GM12892 (cell line): ENCODE measurements around the gene UXT.

Source experiments
- POLR2A ChIP-seq: IDR thresholded peaks from 2 replicates; pipeline ENCODE4 v1.6.1; 2011; ENCODE audit warnings: low read depth, low read length, control low read depth
- POLR2AphosphoS5 ChIP-seq: IDR thresholded peaks from 2 replicates; pipeline ENCODE4 v1.6.1; 2011; ENCODE audit warnings: low read depth, low read length, control low read depth
- TAF1 ChIP-seq: IDR thresholded peaks from 2 replicates; pipeline ENCODE4 v1.6.1; 2011; ENCODE audit warnings: low read depth, mild to moderate bottlenecking, control low read depth, low read length, borderline replicate concordance

GRCh38 chrX:47661539-47661938 is 2.6 kb upstream of the UXT start:
- TF ChIP-seq POLR2A (no peak), TAF1 (no peak), POLR2AphosphoS5 (no peak)
